IMR-90 (cell line): ENCODE measurements around the gene CPTP. TPM values are rescaled to one million over a fixed set of nuclear protein-coding genes. Genes with fewer than 3 reads are reported as not detected.

Source experiments
- ATAC-seq: fragments of 200-7000 bp; cut with Tn5 transposase; 2 replicates; pipeline ENCODE4 v1.9.1; 2020; ENCODE audit warnings: low read depth, mild to moderate bottlenecking, moderate library complexity
- BruUV-seq: library from RNA; stranded (reverse); fragments of 400-500 nt; replicated peaks from 2 replicates; lab custom pipeline; 2021; lab: Mats Ljungman, UMichigan
- CTCF ChIA-PET: fragments of 300-600 bp; formaldehyde crosslinking; extraction: SDS; loops from one replicate; lab custom pipeline; 2021; ENCODE audit warnings: antibody characterized with exemption; lab: Yijun Ruan, JAX
- POLR2A ChIA-PET: fragments of 300-600 bp; sonication (Branson Sonifier 250); formaldehyde crosslinking; loops from one replicate; lab custom pipeline; 2022; ENCODE audit warnings: antibody characterized with exemption; ENCODE audit not compliant: unreplicated experiment; lab: Charles Lee
- DNase-seq: peaks from one replicate; pipeline ENCODE4 v3.0.0; 2013
- H2AFZ ChIP-seq: replicated peaks from 2 replicates; pipeline ENCODE3; 2013; ENCODE audit warnings: low read length, mild to moderate bottlenecking; ENCODE audit not compliant: poor library complexity
- H2AK5ac ChIP-seq: 2 replicates; pipeline ENCODE4 v1.6.1; 2013; ENCODE audit warnings: low read depth, low read length, inconsistent platforms
- H2AK9ac ChIP-seq: replicated peaks from 2 replicates; pipeline ENCODE3; 2013; ENCODE audit warnings: mild to moderate bottlenecking, low read depth, low read length, moderate library complexity; ENCODE audit not compliant: poor library complexity
- H2BK120ac ChIP-seq: 2 replicates; pipeline ENCODE4 v1.6.1; 2013; ENCODE audit warnings: low read depth, low read length, inconsistent platforms
- H2BK15ac ChIP-seq: 3 replicates; pipeline ENCODE4 v1.6.1; 2013; ENCODE audit warnings: low read depth, low read length, inconsistent platforms
- H2BK20ac ChIP-seq: 2 replicates; pipeline ENCODE4 v1.6.1; 2013; ENCODE audit warnings: low read depth, mild to moderate bottlenecking, inconsistent platforms, low read length, moderate library complexity
- H2BK5ac ChIP-seq: 2 replicates; pipeline ENCODE4 v1.6.1; 2013; ENCODE audit warnings: mild to moderate bottlenecking, low read depth, low read length, inconsistent platforms; ENCODE audit not compliant: poor library complexity, severe bottlenecking
- H3K14ac ChIP-seq: replicated peaks from 2 replicates; pipeline ENCODE4 v1.6.1; 2013; ENCODE audit warnings: low read depth, low read length, inconsistent platforms
- H3K18ac ChIP-seq: 2 replicates; pipeline ENCODE4 v1.6.1; 2013; ENCODE audit warnings: low read depth, low read length, control low read depth
- H3K23ac ChIP-seq: 2 replicates; pipeline ENCODE4 v1.6.1; 2013; ENCODE audit warnings: low read depth, low read length, inconsistent platforms
- H3K27ac ChIP-seq: 2 replicates; pipeline ENCODE4 v1.5.1; 2013; ENCODE audit warnings: mild to moderate bottlenecking, control low read depth, low read length; ENCODE audit not compliant: insufficient read depth
- H3K27me3 ChIP-seq: 2 replicates; pipeline ENCODE4 v1.6.1; 2013; ENCODE audit warnings: low read length; ENCODE audit not compliant: control insufficient read depth, insufficient read depth
- H3K36me3 ChIP-seq: 2 replicates; pipeline ENCODE4 v1.6.1; 2013; ENCODE audit warnings: low read length, mixed read lengths; ENCODE audit not compliant: control insufficient read depth, insufficient read depth
- H3K4ac ChIP-seq: 2 replicates; pipeline ENCODE4 v1.6.1; 2013; ENCODE audit warnings: low read depth, low read length, inconsistent platforms
- H3K4me1 ChIP-seq: 2 replicates; pipeline ENCODE4 v1.6.1; 2013; ENCODE audit warnings: low read length, mixed read lengths; ENCODE audit not compliant: control insufficient read depth, insufficient read depth
- H3K4me2 ChIP-seq: 2 replicates; pipeline ENCODE4 v1.6.1; 2013; ENCODE audit warnings: low read depth, mild to moderate bottlenecking, control low read depth, low read length, moderate library complexity
- H3K4me3 ChIP-seq: 2 replicates; pipeline ENCODE4 v1.5.1; 2013; ENCODE audit warnings: low read depth, mild to moderate bottlenecking, control low read depth, low read length, moderate library complexity; ENCODE audit not compliant: insufficient read depth
- H3K56ac ChIP-seq: 2 replicates; pipeline ENCODE4 v1.6.1; 2013; ENCODE audit warnings: low read length, inconsistent platforms; ENCODE audit not compliant: insufficient read depth; ENCODE audit errors: extremely low read depth
- H3K79me1 ChIP-seq, 2 experiments: 2 replicates each; pipeline ENCODE4 v1.6.1; 2013; ENCODE audit warnings: low read length in 2 of 2, inconsistent platforms in 1 of 2, low read depth in 1 of 2
- H3K9ac ChIP-seq: 2 replicates; pipeline ENCODE4 v1.6.1; 2013; ENCODE audit warnings: low read depth, low read length, control low read depth
- H3K9me1 ChIP-seq: 2 replicates; pipeline ENCODE4 v1.6.1; 2013; ENCODE audit warnings: low read length, inconsistent platforms; ENCODE audit not compliant: insufficient read depth
- H3K9me3 ChIP-seq: 2 replicates; pipeline ENCODE4 v1.6.1; 2013; ENCODE audit warnings: low read length; ENCODE audit not compliant: control insufficient read depth, insufficient read depth
- H4K20me1 ChIP-seq: 2 replicates; pipeline ENCODE4 v1.6.1; 2013; ENCODE audit warnings: low read length, inconsistent platforms; ENCODE audit not compliant: insufficient read depth
- H4K5ac ChIP-seq: 2 replicates; pipeline ENCODE4 v1.6.1; 2013; ENCODE audit warnings: mild to moderate bottlenecking, low read depth, low read length, control low read depth
- H4K8ac ChIP-seq, 2 experiments: 2 replicates each; pipeline ENCODE4 v1.6.1; 2013; ENCODE audit warnings: low read depth in 2 of 2, low read length in 2 of 2, control low read depth in 1 of 2, inconsistent platforms in 1 of 2
- H4K91ac ChIP-seq: 2 replicates; pipeline ENCODE4 v1.6.1; 2013; ENCODE audit warnings: low read depth, low read length, inconsistent platforms; ENCODE audit not compliant: insufficient read depth
- BHLHE40 ChIP-seq: fragments of 150-350 bp; IDR thresholded peaks from 2 replicates; pipeline ENCODE4 v1.6.1; 2016; ENCODE audit warnings: mild to moderate bottlenecking, low read depth, low read length
- CHD1 ChIP-seq: IDR thresholded peaks from 2 replicates; pipeline ENCODE4 v1.6.1; 2012; ENCODE audit warnings: low read depth, low read length, improper control_type of control experiment
- CTCF ChIP-seq: conservative IDR thresholded peaks from 2 replicates; pipeline ENCODE4 v1.5.1; 2012; ENCODE audit warnings: mild to moderate bottlenecking, low read depth, low read length, improper control_type of control experiment
- ELK1 ChIP-seq: fragments of 150-350 bp; IDR thresholded peaks from 2 replicates; pipeline ENCODE4 v1.6.1; 2016; ENCODE audit warnings: low read depth, mild to moderate bottlenecking, low read length, moderate library complexity, borderline replicate concordance
- MAZ ChIP-seq: IDR thresholded peaks from 2 replicates; pipeline ENCODE4 v1.6.1; 2012; ENCODE audit warnings: low read depth, mild to moderate bottlenecking, low read length, improper control_type of control experiment, moderate library complexity, borderline replicate concordance
- MXI1 ChIP-seq: IDR thresholded peaks from 2 replicates; pipeline ENCODE4 v1.6.1; 2012; ENCODE audit warnings: low read depth, mild to moderate bottlenecking, low read length, moderate library complexity, borderline replicate concordance
- NFE2L2 ChIP-seq: fragments of 150-350 bp; IDR thresholded peaks from 2 replicates; pipeline ENCODE4 v1.6.1; 2016; ENCODE audit warnings: low read depth, mild to moderate bottlenecking, low read length
- POLR2A ChIP-seq: IDR thresholded peaks from 2 replicates; pipeline ENCODE4 v1.6.1; 2012; ENCODE audit warnings: mild to moderate bottlenecking, low read depth, low read length
- RAD21 ChIP-seq: IDR thresholded peaks from 2 replicates; pipeline ENCODE4 v1.6.1; 2012; ENCODE audit warnings: low read length, improper control_type of control experiment
- RCOR1 ChIP-seq: IDR thresholded peaks from 2 replicates; pipeline ENCODE4 v1.6.1; 2012; ENCODE audit warnings: mild to moderate bottlenecking, low read length, improper control_type of control experiment; ENCODE audit not compliant: insufficient replicate concordance
- SMC3 ChIP-seq: fragments of 150-350 bp; IDR thresholded peaks from 2 replicates; pipeline ENCODE4 v1.6.1; 2016; ENCODE audit warnings: low read depth, mild to moderate bottlenecking, antibody characterized with exemption, low read length, moderate library complexity
- WGBS, 2 experiments: methylation state at CpG; one replicate each; pipeline versions ENCODE4 v1.1.5 to v1.1.7; 2013; ENCODE audit warnings: missing lambda C conversion rate in 2 of 2; ENCODE audit not compliant: insufficient read length in 1 of 2; ENCODE audit errors: extremely low coverage in 2 of 2; 5-methylcytosine and 5-hydroxymethylcytosine counted together
- dilution Hi-C: fragments of 300-500 bp; cut with HindIII; formaldehyde crosslinking; loops from one replicate; pipeline ENCODE4 v1.14.3; 2018; ENCODE audit warnings: low sequenced_read_pairs; ENCODE audit not compliant: unreplicated experiment
- in situ Hi-C: fragments of 300-500 bp; cut with MboI; formaldehyde crosslinking; loops from 3 replicates; pipeline ENCODE4 v1.14.3; 2019; ENCODE audit warnings: low sequenced_read_pairs, inconsistent platforms, mixed read lengths
- intact Hi-C: fragments of 100-400 bp; cut with micrococcal nuclease; formaldehyde crosslinking; loops from 2 replicates; pipeline ENCODE4 v1.10.0; 2022
- polyA plus RNA-seq, 3 experiments: library from polyadenylated mRNA; depleted of rRNA; stranded (reverse); fragments of >200 nt; gene quantifications; 2 replicates each; pipeline ENCODE4 v1.2.3, GENCODE V29; 2012; ENCODE audit warnings: low replicate concordance in 1 of 3
- total RNA-seq: library from RNA; depleted of rRNA; stranded (reverse); fragments of >200 nt; gene quantifications from 2 replicates; pipeline ENCODE4 v1.2.3, GENCODE V29; 2012
- TF ChIP-seq, protein P1 (sequence below): fragments of 150-350 bp; IDR thresholded peaks from 2 replicates; pipeline ENCODE4 v1.6.1; 2017; ENCODE audit warnings: mild to moderate bottlenecking, antibody characterized with exemption, low read length, low read depth

The CPTP gene
- total and polyA plus RNA-seq, 2 of the 4 experiments (the other 2 are of a cell fraction) = 2.7 to 12.1 TPM

DNA sequence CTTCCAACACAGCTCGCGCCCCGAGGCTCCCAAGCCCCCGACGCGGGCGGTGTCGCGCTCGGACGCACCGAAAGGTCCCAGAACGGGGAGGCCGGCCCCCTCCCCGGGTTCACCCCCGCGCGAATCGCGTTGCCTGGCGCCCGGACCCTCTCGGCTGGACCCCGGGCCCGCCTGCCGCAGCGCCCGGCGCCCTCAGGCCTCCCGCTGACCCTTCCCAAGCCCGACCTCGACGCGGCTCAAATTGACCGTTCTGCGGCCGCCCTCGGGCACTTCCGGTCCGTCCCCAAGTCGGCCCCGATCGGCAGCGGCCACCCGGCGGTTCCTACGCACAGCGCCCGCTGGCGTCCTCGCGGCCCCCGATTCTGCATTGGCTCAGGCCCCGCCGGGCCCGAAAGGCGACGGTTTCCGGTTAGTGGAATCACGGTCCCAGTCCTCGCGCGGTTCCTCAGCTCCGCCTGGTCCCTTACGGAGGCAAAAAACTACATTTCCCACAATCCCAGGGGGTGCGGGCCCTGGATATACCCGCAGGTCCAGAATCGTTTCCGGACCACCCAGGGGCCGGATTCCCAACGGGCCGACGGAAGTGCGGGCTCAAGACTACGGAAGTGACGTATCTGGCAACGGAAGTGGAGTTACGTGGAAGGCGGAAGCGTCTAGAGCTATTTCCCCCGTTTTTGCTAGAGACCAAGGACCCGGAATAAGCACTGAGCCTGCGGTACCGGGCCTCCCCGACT, 50.5 kb downstream of the CPTP start, which contains the start of gene AURKAIP1:
AURKAIP1 (minus strand) TSS at position 279 of the 734 bp plus-strand sequence. CDS start 451 bp downstream, outside the sequence.
- Histone ChIP-seq H2BK120ac (0 out of 2 replicates have a peak within 1 kb of the TSS, but pooled peaks have one; percentile 8), H3K23ac (0 out of 2 replicates have a peak within 1 kb of the TSS, but pooled peaks have one; percentile 59), H3K14ac (peak within 1 kb of the TSS; percentile 71; the same call in 1 of the 2 replicates), H2AK5ac (peak within 1 kb of the TSS; percentile 96), H2AFZ (peak within 1 kb of the TSS; percentile 93), H2BK5ac (peak within 1 kb of the TSS; percentile 59), H3K79me1 (peaks cover 3 to 50% of the 10 kb centered on the region in 2 experiments; a peak in 3 of 4 replicates), H3K4ac (peak within 1 kb of the TSS; percentile 56), H4K20me1 (peaks cover 11% of the 10 kb centered on the region; the same call in 1 of the 2 replicates), H3K4me2 (peak within 1 kb of the TSS; percentile 96), H4K91ac (peak within 1 kb of the TSS; percentile 53), H4K5ac (peak within 1 kb of the TSS; percentile 86), H3K9me3 (no peaks in the 10 kb centered on the region), H3K18ac (no peak within 1 kb of the TSS), H2BK15ac (no peak within 1 kb of the TSS), H2AK9ac (peak within 1 kb of the TSS; percentile 97), H2BK20ac (no peak within 1 kb of the TSS), H3K27ac (peak within 1 kb of the TSS; percentile 59), H3K4me1 (peaks cover 12% of the 10 kb centered on the region), H3K9me1 (0 out of 2 replicates have a peak, but pooled peaks cover 5% of the 10 kb centered on the region), H3K4me3 (peak within 1 kb of the TSS; percentile 59), H3K36me3 (peaks cover 8% of the 10 kb centered on the region), H3K56ac (peak within 1 kb of the TSS; percentile 16; the same call in 1 of the 2 replicates), H3K9ac (peak within 1 kb of the TSS; percentile 52), H3K27me3 (no peaks in the 10 kb centered on the region), H4K8ac (peak within 1 kb of the TSS; percentile 76 to 97)
- BruUV-seq = no TSS peak
- 1% methylated on average over 63 of the region's 85 CpGs; no CpG with 5 or more reads in 1 of the 2 experiments for WGBS, 2 experiments
- peak; percentile 95 for ATAC-seq
- dilution Hi-C loops (no loop called here), intact Hi-C loops (loop anchor here (1.0 kb wide), 1 partner anchor 26 kb away; the partner anchor contains the start of gene DVL1), in situ Hi-C loops (no loop called here)
- CTCF ChIA-PET = interaction anchor here (0.5 to 1.0 kb wide), 3 partner anchors 24 to 283 kb away, joined by 3 to 4 read pairs (median 4); partner anchors contain the start of gene CCNL2
- POLR2A ChIA-PET = interaction anchor here (0.7 to 1.0 kb wide), 5 partner anchors 16 to 63 kb away, joined by 3 to 4 read pairs (median 3); no protein-coding TSS in a partner anchor
- DNase-seq = peak; percentile 100
- TF ChIP-seq CHD1 (peak; percentile 99), RCOR1 (no peak), SMC3 (peak; percentile 26; the same call in 1 of the 2 replicates), NFE2L2 (0 out of 2 replicates have a peak, but pooled peaks have one; percentile 1), RAD21 (no peak), MXI1 (peak; percentile 48; the same call in 1 of the 2 replicates), ELK1 (no peak), MAZ (peak; percentile 97), CTCF (peak; percentile 59), POLR2A (peak; percentile 78; the same call in 1 of the 2 replicates), BHLHE40 (no peak)
- TF ChIP-seq, protein P1, sequence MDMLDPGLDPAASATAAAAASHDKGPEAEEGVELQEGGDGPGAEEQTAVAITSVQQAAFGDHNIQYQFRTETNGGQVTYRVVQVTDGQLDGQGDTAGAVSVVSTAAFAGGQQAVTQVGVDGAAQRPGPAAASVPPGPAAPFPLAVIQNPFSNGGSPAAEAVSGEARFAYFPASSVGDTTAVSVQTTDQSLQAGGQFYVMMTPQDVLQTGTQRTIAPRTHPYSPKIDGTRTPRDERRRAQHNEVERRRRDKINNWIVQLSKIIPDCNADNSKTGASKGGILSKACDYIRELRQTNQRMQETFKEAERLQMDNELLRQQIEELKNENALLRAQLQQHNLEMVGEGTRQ = no peak
